GM12878 (cell line): ENCODE results near the gene MTMR3. TPM values are rescaled to one million over a fixed set of nuclear protein-coding genes. Genes with fewer than 3 reads are reported as not detected.
A peak's percentile ranks its signal among the peaks of the same experiment; 100 is the strongest.

Experiments used
- ATAC-seq: fragments of 200-7000 bp; cut with Tn5 transposase; 3 replicates; pipeline ENCODE4 v1.9.1; 2020; ENCODE audit warnings: mild to moderate bottlenecking, moderate library complexity
- BruUV-seq: library from RNA; stranded (reverse); fragments of 400-500 nt; replicated peaks from 2 replicates; lab custom pipeline; 2021; lab: Mats Ljungman, UMichigan
- CTCF ChIA-PET: fragments of 300-600 bp; sonication (Branson Sonifier 250); formaldehyde crosslinking; extraction: SDS; loops from one replicate; lab custom pipeline; 2021; ENCODE audit warnings: inconsistent platforms; lab: Yijun Ruan, JAX
- POLR2A ChIA-PET: fragments of 350-600 bp; formaldehyde crosslinking; extraction: SDS; loops from one replicate; lab custom pipeline; 2021; ENCODE audit warnings: inconsistent platforms; lab: Charles Lee
- RAD21 ChIA-PET: fragments of 300-600 bp; sonication (Branson Sonifier 250); formaldehyde crosslinking; loops from one replicate; lab custom pipeline; 2023; ENCODE audit warnings: antibody characterized with exemption; ENCODE audit not compliant: unreplicated experiment; lab: Charles Lee
- SMC1A ChIA-PET: fragments of 300-600 bp; sonication (Branson Sonifier 250); formaldehyde crosslinking; loops from one replicate; lab custom pipeline; 2023; ENCODE audit not compliant: unreplicated experiment, uncharacterized antibody; lab: Charles Lee
- DNase-seq: peaks from one replicate; pipeline ENCODE4 v3.0.0-alpha.2; 2011; ENCODE audit warnings: low read depth, low spot score
- FAIRE-seq: peaks from 3 replicates; lab custom pipeline; 2011; peaks lifted over from hg19 to GRCh38; lab: Jason Lieb, UNC
- H2AFZ ChIP-seq: 2 replicates; pipeline ENCODE4 v1.6.0; 2011; ENCODE audit warnings: low read depth, low read length, control low read depth; ENCODE audit not compliant: control insufficient read depth
- H3K27ac ChIP-seq: 2 replicates; pipeline ENCODE4 v1.5.1; 2011; ENCODE audit warnings: control low read depth; ENCODE audit not compliant: control insufficient read depth, insufficient read depth
- H3K27me3 ChIP-seq, 2 experiments: replicated peaks in 1 of 2; 2 replicates each; pipeline versions ENCODE4 v1.6.0 to v1.6.1; 2011; ENCODE audit warnings: low read length in 1 of 2; ENCODE audit not compliant: control insufficient read depth in 2 of 2, insufficient read depth in 2 of 2
- H3K36me3 ChIP-seq, 2 experiments: 2 replicates each; pipeline ENCODE4 v1.5.1; 2011; ENCODE audit warnings: low read length in 1 of 2; ENCODE audit not compliant: control insufficient read depth in 2 of 2, insufficient read depth in 2 of 2
- H3K4me1 ChIP-seq: 2 replicates; pipeline ENCODE4 v1.6.1; 2011; ENCODE audit warnings: mild to moderate bottlenecking, low read length, moderate library complexity, mixed read lengths; ENCODE audit not compliant: control insufficient read depth, insufficient read depth
- H3K4me2 ChIP-seq: 2 replicates; pipeline ENCODE4 v1.6.0; 2011; ENCODE audit warnings: control low read depth; ENCODE audit not compliant: control insufficient read depth, insufficient read depth
- H3K4me3 ChIP-seq: fragments of 200-600 bp; sonication (generic); 2 replicates; pipeline ENCODE4 v1.5.1; 2016
- H3K79me2 ChIP-seq: 2 replicates; pipeline ENCODE4 v1.6.0; 2011; ENCODE audit warnings: low read length; ENCODE audit not compliant: control insufficient read depth, insufficient read depth
- H3K9ac ChIP-seq: 2 replicates; pipeline ENCODE4 v1.8.0; 2011; ENCODE audit warnings: low read length, control low read depth, mixed read lengths; ENCODE audit not compliant: control insufficient read depth, insufficient read depth
- H3K9me3 ChIP-seq: replicated peaks from 3 replicates; pipeline ENCODE4 v1.5.1; 2011; ENCODE audit warnings: mild to moderate bottlenecking, low read length; ENCODE audit not compliant: control insufficient read depth, insufficient read depth
- H4K20me1 ChIP-seq: 2 replicates; pipeline ENCODE4 v1.6.0; 2011; ENCODE audit not compliant: control insufficient read depth, insufficient read depth
- BCL3 ChIP-seq: IDR thresholded peaks from 2 replicates; pipeline ENCODE4 v1.6.1; 2011; ENCODE audit warnings: borderline replicate concordance, low read depth, mild to moderate bottlenecking, moderate library complexity, low read length; ENCODE audit not compliant: insufficient read depth, poor library complexity, severe bottlenecking
- BRCA1 ChIP-seq: IDR thresholded peaks from 2 replicates; pipeline ENCODE4 v1.6.1; 2011; ENCODE audit warnings: low read depth, low read length, improper control_type of control experiment
- DPF2 ChIP-seq: fragments of 450-650 bp; IDR thresholded peaks from 2 replicates; pipeline ENCODE4 v1.6.1; 2017; ENCODE audit warnings: mild to moderate bottlenecking
- ESRRA ChIP-seq: IDR thresholded peaks from 2 replicates; pipeline ENCODE4 v1.6.1; 2012; ENCODE audit warnings: mild to moderate bottlenecking, low read length, improper control_type of control experiment
- EZH2 ChIP-seq: IDR thresholded peaks from 2 replicates; pipeline ENCODE4 v1.6.1; 2012; ENCODE audit warnings: low read depth, mild to moderate bottlenecking, control low read depth, inconsistent platforms, low read length, borderline replicate concordance; ENCODE audit not compliant: control insufficient read depth
- IRF4 ChIP-seq: IDR thresholded peaks from 2 replicates; pipeline ENCODE4 v1.6.1; 2011; ENCODE audit warnings: low read depth, low read length
- MEF2A ChIP-seq: IDR thresholded peaks from 2 replicates; pipeline ENCODE4 v1.6.1; 2011; ENCODE audit warnings: low read depth, mild to moderate bottlenecking, low read length, moderate library complexity; ENCODE audit not compliant: insufficient read depth
- MTA3 ChIP-seq: IDR thresholded peaks from 2 replicates; pipeline ENCODE4 v1.6.1; 2012; ENCODE audit warnings: low read length, inconsistent platforms, borderline replicate concordance
- POLR2A ChIP-seq: IDR thresholded peaks from 2 replicates; pipeline ENCODE4 v1.6.1; 2011; ENCODE audit warnings: low read depth, mild to moderate bottlenecking, low read length
- POLR2AphosphoS5 ChIP-seq: IDR thresholded peaks from 2 replicates; pipeline ENCODE4 v1.6.1; 2011; ENCODE audit warnings: mild to moderate bottlenecking, low read length, inconsistent platforms
- SKIL ChIP-seq: fragments of 450-650 bp; IDR thresholded peaks from 2 replicates; pipeline ENCODE4 v1.6.1; 2017; ENCODE audit warnings: mild to moderate bottlenecking, low read depth, inconsistent platforms; ENCODE audit not compliant: poor library complexity, severe bottlenecking
- WGBS: methylation state at CpG from one replicate; pipeline ENCODE4 v1.1.6; 2016; ENCODE audit warnings: low lambda C conversion rate; ENCODE audit not compliant: insufficient replicate concordance, insufficient coverage; ENCODE audit errors: missing lambda C conversion rate; 5-methylcytosine and 5-hydroxymethylcytosine counted together
- in situ Hi-C: fragments of 300-500 bp; cut with MboI; formaldehyde crosslinking; loops from 9 replicates; pipeline ENCODE4 v1.14.3; 2018; ENCODE audit warnings: mixed read lengths
- intact Hi-C: fragments of 100-400 bp; cut with micrococcal nuclease; formaldehyde crosslinking; loops from one replicate; pipeline ENCODE4 v1.14.2; 2022; ENCODE audit not compliant: unreplicated experiment
- polyA plus RNA-seq, 11 experiments: library from polyadenylated mRNA; depleted of rRNA in 4 of 11; unstranded in 6 of 11; stranded (reverse) in 5 of 11; fragments of >200 nt; fragmentation: Nextera tagmentation in 4 of 11; fragmentation: Illumina TruSeq in 1 of 11; extraction: Ambion mirVana in 4 of 11; extraction: Trizol in 1 of 11; gene quantifications; 1 replicate in 1 of 11; 2 replicates in 10 of 11; pipeline versions ENCODE4 v1.2.1 to v1.2.3, GENCODE V29; 2011 to 2016; ENCODE audit warnings: inconsistent platforms in 2 of 11, missing spikeins in 2 of 11, low read depth in 1 of 11
- total RNA-seq, 4 experiments: library from RNA; depleted of rRNA in 3 of 4; stranded (reverse); fragments of >200 nt in 3 of 4; fragmentation: Illumina TruSeq in 1 of 4; extraction: Trizol in 1 of 4; gene quantifications; 2 replicates each; pipeline versions ENCODE4 v1.2.1 to v1.2.3, GENCODE V29; 2013 to 2021
- TF ChIP-seq, protein P1 (sequence below): fragments of 450-650 bp; formaldehyde crosslinking; IDR thresholded peaks from 2 replicates; pipeline ENCODE4 v1.4.0; 2022; ENCODE audit warnings: mild to moderate bottlenecking, moderate library complexity

MTMR3 gene
- total and polyA plus RNA-seq, 10 of the 15 experiments (the other 5 are each of a cell fraction or from before 2014, with no cell fraction given): 1.4 to 23.7 (median 10.6) TPM

- 88% methylated on average over 7 of the region's 7 CpGs for WGBS
- Histone ChIP-seq H2AFZ (no peak overlapping the region), H3K4me1 (peaks cover under 1% of the 10 kb centered on the region), H3K4me2 (no peak overlapping the region), H4K20me1 (no peaks in the 10 kb centered on the region), H3K79me2 (peaks cover 22% of the 10 kb centered on the region), H3K27me3 (no peaks in the 10 kb centered on the region), H3K9ac (no peak overlapping the region), H3K36me3 (peaks cover 4 to 21% of the 10 kb centered on the region in 2 experiments), H3K4me3 (no peak overlapping the region), H3K27ac (no peak overlapping the region), H3K9me3 (no peaks in the 10 kb centered on the region)
- TF ChIP-seq EZH2 (no peak), POLR2A (no peak), MEF2A (no peak), POLR2AphosphoS5 (no peak), DPF2 (no peak), BRCA1 (no peak), SKIL (no peak), IRF4 (no peak), MTA3 (no peak), ESRRA (no peak), BCL3 (no peak)
- TF ChIP-seq, protein P1, sequence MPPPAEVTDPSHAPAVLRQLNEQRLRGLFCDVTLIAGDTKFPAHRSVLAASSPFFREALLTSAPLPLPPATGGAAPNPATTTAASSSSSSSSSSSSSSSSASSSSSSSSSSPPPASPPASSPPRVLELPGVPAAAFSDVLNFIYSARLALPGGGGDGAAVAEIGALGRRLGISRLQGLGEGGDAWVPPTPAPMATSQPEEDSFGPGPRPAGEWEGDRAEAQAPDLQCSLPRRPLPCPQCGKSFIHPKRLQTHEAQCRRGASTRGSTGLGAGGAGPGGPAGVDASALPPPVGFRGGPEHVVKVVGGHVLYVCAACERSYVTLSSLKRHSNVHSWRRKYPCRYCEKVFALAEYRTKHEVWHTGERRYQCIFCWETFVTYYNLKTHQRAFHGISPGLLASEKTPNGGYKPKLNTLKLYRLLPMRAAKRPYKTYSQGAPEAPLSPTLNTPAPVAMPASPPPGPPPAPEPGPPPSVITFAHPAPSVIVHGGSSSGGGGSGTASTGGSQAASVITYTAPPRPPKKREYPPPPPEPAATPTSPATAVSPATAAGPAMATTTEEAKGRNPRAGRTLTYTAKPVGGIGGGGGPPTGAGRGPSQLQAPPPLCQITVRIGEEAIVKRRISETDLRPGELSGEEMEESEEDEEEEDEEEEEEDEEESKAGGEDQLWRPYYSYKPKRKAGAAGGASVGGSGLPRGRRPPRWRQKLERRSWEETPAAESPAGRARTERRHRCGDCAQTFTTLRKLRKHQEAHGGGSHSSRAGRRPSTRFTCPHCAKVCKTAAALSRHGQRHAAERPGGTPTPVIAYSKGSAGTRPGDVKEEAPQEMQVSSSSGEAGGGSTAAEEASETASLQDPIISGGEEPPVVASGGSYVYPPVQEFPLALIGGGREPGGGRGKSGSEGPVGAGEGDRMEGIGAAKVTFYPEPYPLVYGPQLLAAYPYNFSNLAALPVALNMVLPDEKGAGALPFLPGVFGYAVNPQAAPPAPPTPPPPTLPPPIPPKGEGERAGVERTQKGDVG: no peak
- SMC1A ChIA-PET: interaction anchor here (0.6 to 1.4 kb wide), 2 partner anchors 67 to 172 kb away, joined by 3 read pairs; no protein-coding TSS in a partner anchor
- POLR2A ChIA-PET: no interaction called here
- in situ Hi-C loops: no loop called here
- intact Hi-C loops: no loop called here
- RAD21 ChIA-PET: no interaction called here
- ATAC-seq (no peak), FAIRE-seq (no peak), DNase-seq (no peak)
- BruUV-seq: TSS peak; percentile 0
- CTCF ChIA-PET: no interaction called here
Observed at GRCh38 chr22:29833392-29833965, 49.5 kb upstream of the MTMR3 start.
